HG03460 (cell line): Measurements from ENCODE around the gene C1QTNF2.

Source experiments
- ATAC-seq: cut with Tn5 transposase; IDR thresholded peaks from one replicate; pipeline ENCODE4 v1.9.1; 2021; ENCODE audit not compliant: unreplicated experiment

C1QTNF2 gene, protein sequence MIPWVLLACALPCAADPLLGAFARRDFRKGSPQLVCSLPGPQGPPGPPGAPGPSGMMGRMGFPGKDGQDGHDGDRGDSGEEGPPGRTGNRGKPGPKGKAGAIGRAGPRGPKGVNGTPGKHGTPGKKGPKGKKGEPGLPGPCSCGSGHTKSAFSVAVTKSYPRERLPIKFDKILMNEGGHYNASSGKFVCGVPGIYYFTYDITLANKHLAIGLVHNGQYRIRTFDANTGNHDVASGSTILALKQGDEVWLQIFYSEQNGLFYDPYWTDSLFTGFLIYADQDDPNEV

DNA sequence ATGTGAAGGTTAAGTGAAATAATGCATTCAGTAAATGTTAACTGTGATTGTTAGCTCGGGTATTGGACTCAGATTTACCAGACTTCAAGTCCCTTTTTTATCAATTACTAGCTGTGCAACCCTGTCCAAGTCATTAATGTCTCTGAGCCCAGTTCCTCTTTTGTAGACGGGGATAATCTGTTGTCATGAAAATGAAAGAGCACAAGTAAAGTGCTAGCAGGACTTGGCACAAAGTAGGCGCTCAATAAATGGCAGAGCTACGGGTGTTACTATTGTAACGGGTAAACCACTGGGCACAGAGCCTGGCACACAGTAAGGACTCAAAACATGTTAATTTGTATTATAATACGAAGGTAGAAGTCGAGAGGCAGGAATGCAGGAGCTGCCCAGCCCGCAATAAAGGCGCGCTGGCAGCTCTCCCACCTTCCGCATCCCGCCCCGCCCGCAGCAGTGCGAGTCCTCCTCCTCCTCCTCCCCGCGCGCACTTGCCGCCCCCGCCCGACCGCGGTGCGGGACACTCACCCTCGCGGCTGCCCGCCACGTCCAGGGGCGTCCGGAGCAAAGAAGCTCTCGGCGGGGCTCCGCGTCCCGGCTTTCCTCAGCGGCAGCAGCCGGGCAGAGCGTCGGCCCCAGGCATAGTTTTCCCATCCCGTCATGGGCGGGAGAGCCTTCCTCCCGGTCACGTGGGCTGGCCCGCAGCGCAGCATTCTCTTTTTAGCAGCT lies at the start of gene C1QTNF2:
TSS of gene C1QTNF2 (minus strand) at position 637 of the 723 bp plus-strand sequence. CDS start 15,615 bp downstream, outside the sequence.
- ATAC-seq, result no peak

DNA sequence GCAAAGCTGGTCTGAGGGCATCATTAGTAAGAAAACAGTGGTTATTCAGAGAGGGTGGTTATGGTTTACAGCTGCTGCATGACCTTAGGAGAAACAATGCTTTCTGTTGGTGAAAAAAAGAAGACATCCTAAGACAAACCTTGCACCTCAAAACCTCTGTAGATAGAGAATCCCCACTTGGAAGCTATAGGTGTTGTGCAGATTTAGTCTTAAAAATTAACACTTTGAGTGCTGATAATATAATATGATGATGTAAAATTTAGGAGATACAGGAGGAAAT lies 49.8 kb upstream of the C1QTNF2 start:
- no peak for ATAC-seq

DNA sequence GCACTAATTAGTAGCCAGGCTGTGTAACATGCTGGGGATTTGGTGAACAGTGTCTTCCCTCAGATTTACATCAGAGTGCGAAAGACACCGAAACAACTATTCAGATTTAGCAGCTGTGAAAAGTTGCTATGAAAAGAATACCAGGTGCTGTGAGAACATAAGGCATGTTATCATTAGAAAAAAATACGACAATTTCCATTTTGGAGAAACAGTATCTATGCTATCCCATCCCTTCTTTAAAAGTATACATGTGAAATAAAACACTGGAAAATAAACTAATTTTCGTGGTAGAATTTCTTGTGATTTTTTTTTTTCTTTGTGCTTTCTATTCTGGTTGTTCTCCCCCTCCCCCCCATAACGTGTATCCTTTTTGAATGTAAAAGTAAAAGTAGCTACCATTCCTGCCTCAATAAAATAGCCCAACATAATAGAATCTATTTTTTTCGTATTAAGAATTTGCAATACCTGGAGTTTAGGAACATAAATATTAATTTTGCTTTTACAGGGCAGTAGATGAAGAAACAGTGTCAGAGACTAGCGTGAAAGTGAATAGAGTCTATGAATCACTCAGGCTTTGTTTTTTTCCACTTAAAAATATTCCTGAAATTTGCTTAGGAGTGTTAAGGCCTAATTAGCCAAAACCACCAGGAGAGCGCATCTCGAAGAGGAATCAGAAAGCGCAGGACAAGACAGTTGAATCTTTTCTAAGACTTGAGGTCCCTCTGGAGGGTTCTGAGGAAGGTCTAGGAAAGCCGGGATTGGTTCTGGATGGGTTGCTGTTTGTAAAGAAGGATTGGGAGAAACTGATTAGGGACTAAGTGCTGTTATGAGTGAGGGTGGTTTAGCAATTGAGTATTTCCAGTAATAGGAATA lies 49.3 kb upstream of the C1QTNF2 start:
- ATAC-seq, result peak; percentile 31

DNA sequence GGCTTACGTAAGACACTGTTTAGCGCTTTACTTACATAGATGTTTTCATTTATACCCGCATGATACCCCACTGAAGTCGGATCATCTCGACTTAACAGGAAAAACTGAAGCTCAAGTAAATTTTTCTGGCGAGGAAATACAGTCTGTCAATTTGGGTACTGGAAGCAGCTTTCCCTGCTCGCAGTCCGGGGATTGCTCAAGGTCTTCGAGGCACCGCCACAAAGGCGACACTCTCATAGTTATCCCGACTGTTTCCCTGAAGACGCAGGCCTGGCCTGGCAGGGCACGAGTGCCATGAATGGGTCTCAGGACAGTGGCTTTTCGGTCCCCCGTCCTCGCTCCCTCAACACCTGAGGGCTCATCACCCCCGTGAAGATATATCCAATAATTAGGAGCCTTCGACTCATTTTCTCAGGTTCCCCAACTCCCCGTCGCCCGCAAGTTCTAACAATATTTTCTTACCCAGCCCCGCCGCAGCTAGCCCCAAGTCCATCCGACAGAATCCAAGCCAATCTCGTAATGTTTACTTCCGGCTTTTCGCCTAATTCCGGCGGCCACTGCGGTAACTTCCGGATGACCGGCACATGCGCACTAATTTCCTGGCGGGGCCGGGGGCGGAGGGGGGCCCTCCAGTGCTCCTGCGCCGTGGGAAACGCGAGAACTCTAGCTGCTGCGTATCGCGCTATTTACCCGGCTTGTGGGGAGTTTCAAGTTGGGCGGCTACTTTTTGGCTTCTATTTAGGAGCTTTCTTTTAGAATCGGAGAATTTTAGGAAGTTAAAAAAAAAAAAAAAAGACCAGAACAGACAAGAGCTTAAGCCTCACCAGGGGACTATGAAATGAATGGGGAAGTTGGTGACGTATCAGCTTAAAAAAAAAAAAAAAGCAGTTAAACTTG lies 48.4 kb upstream of the C1QTNF2 start, which contains the start of gene SLU7:
TSS of gene SLU7 (minus strand) at position 521 of the 897 bp plus-strand sequence. CDS start 3,787 bp downstream, outside the sequence.
- peak; percentile 65 for ATAC-seq

DNA sequence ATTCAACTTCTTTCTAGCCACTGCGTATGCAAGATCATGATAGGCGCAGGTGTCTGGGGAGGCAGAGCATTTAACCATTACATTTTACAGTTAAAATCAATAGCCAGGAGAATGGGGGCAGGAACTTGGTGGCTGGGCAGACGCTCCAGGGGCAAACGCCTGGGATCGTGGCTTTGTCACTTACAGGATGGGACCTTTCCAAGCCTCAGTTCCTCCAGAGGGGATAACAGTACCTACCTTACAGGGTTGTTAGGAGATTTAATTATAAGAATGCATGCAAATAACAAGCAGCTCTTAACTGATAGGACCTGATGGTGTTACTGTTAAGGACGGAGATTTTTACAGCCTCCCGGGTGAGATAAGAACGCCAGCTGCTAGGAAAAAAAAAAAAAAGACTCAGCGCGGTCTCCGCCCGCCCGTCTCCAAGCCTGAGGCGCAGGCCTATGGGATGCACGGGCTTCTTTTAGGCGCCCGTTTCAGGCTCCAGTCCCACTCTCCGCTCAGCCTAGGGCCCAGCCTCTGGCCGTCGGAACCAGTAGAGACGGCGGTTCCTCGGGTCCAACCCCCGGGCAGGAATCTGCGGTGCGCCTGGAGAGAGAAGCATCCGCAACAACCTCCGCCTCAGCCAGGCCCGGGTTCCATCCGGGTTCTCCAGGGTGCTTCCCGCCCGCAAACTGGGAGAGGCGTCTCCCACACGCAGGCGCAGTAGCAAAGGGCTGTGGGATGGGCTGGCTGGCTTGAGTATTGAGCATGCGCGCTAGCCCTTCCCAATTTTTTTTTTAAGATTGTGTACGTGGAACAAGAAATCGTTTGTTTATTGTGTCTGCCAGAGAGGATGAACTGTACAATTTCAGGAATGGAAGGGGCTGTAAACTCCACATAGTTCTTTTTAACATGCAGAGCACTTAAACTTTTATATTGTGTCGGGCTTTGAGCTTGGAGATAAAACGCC lies 29.3 kb upstream of the C1QTNF2 start, which contains the start of gene FAM200C:
TSS of gene FAM200C (minus strand) at position 653 of the 952 bp plus-strand sequence. CDS start 4,564 bp downstream, outside the sequence.
- peak; percentile 92 for ATAC-seq

DNA sequence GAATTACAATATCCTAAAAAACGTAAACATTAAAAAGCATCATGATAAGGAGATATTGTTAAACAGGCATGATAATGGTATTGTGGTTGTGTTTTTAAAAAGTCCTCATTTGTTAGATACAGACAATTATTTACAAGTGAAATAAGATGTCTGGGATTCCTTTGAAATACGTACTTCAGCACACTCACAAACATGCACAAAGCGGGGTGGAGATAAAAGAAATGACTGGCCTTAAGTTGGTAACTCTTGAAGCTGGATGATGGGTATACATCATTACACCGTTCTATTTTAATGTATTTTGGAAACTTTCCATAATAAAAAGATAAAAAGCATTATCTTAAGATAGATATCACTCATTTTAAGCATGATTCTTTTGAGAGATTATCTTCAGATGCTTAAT lies 28.4 kb upstream of the C1QTNF2 start:
- no peak for ATAC-seq

DNA sequence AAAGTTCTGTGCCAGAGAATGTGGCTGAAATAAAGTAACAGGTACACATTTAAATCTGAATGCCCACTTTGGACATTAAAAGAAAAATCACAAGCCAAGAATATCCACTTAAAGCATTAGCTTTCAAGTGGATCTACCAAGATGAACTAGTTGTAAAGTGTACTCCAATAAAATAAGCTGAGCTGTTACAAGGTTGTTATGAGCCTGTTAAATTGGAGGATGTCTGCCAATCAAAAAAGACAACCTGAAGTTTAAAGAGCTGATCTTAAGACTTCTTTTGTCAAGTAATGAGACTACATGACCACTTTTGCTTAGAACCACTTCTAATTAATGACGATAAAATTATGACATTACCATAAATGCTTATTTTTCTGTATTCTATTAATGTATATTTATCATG lies 27.1 kb upstream of the C1QTNF2 start:
- ATAC-seq, result no peak

DNA sequence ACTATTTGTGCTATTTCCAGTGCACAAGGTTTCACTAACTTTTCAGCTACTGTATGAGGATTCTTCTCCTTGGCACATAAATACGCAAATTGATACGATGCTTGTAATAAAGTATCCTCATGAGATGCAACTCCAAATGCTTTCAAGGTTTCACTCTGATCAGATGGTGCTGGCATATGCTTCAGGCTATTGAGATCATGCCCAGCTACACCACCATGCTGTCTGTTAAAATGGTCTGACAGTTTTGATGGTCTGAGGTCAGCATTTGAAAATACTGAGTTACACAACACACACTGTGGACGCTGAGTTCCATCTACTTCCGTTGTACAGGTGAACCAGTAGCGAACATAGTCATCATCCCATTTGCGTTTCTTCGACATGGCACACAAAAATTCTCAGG lies 24.7 kb upstream of the C1QTNF2 start:
- no peak for ATAC-seq

DNA sequence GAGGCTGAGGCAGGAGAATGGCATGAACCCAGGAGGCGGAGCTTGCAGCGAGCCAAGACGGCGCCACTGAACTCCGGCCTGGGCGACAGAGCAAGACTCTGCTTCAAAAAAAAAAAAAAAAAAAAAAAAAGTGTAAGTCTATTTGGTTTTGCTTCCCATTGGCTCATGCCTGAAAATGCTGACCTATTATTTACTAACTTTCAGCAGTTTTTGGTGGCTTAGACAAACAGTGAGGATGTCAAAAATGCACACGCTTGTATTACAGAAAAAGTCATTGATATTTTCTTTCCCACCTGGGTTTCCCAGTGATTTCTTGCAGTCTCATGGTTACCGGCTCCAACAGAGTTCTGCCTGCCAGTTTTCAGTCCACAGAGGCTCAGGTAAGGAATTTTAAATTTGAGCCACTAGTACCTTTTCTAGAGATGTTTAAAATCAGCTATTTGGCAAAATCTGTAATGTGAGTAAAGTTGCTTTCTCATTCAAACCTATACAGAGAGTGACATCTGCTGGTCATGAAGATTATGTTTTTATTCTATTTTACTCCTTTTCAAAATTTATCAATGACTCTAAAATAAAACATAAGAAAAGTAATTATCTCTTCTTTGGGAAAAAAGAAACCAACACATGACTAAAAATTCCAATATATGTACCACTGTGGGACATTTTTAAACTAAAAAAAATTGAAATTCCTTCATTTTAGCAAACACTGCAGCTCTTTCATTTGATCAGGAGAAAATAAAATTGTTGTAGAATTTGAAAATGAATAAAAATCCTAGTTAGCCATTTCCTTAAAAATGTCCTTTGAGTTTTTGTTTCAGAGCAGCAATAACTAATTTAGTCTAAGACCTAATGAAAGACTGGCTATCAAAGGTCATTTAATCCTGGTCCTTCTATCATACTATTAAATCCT lies 20.6 kb upstream of the C1QTNF2 start:
- no peak for ATAC-seq

DNA sequence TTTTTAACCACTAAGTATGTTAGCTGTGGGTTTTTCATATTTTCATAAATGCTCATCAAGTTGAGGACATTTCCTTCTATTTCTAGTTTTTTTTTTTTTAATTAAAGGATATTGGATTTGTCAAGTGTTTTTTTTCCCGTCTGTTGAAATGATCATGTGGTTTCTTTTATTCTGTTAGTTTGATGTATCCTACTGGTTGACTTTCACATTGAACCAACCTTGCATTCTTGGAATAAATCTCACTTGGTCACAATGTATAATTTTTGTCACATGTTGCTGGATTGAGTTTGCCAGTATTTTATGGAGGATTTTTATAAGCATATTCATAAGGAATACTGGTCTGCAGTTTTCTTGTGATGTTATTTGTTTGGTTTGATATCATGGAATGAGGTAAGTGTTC lies 17.0 kb upstream of the C1QTNF2 start:
- no peak for ATAC-seq

DNA sequence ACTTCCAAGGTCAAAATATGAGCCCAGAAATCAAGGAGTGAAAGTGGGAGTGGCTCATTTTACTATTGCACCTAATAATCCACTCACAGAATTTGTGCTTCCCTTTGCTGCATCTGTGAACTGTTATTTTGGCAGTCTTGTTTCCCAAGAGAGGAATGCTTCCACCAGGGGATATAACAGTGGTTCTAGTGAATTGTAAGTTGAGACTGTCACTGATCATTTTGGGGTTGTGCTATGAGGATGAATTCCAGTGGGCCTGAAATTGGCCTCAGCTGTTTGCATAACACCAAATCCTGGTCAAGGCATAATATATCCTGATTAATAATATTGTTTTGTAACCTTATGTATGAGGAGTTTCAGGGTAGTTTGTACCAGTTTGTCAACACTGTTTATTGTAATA lies 15.1 kb upstream of the C1QTNF2 start:
- no peak for ATAC-seq

DNA sequence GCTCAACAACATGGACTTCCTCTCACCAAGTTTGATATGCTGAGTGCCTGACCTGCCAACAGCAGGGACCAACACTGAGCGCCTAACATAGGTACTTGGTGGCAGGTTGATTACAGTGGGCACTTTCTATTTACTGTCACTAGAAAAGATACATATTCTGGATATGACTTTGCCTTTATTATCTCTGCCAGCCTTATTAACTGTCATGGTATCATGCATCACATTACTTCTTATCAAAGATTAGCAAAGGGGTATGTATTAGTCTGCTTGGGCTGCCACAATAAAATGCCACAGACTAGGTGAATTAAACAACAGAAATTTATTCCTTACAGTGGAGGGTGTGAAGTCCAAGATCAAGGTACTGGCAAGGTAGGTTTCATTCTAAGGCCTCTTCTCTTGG lies 14.3 kb upstream of the C1QTNF2 start:
- ATAC-seq, result no peak

DNA sequence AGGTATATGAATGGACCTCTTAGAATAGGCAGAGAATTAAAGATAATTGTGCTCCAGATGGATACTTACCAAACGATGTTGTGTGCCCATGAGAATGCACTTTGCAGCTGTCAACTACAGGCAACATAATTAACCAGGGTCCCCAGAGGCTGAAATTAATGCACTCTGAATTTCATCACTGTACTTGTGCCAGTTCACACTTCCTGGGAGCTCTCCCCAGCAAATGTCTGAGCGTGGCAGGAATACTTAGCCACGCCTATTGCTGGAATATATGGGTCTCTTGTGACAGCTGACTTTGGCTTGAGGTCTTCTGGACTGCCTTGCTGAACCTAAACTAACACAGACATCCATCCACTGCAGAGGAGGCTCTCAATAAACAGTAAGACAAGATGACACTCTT lies 11.9 kb upstream of the C1QTNF2 start:
- no peak for ATAC-seq

DNA sequence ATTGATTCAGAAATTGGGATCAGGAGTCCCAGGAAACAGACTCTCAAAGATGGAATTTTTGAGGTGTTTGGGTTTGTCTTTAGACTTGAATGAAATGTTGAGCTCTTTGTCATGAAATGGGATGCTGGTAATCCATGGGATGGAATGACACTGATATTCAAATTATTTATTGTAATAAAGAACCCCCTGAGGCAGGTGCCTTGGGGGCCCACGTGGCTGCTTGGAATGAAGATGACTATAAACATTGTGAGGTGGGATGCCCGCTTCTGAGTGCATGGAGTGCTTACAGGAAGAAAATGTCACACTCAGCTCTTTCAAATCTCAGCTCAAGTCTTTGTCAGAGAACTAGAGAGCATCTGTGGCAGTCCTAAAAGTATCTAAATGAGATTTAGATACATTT lies 9.6 kb upstream of the C1QTNF2 start:
- ATAC-seq, result no peak

DNA sequence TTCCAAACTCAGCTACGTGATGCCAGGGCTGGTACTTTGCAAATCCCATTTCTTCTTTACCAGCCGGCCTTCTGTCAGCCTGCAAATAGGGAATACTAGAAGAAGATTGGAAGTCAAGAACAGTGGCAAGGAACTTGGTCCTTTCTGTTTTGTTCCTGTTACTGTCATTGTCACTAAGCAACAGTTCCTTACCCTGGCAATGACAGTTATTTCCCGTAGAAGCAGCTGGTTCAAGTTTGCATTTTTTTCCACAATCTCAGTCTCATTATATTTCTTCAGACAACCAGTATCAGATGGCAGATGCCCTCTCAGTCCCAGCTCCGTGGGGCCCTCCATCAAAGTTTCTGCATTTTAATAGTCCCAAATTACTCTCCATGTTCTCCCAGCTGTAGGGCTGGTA lies 9.1 kb upstream of the C1QTNF2 start:
- no peak for ATAC-seq

DNA sequence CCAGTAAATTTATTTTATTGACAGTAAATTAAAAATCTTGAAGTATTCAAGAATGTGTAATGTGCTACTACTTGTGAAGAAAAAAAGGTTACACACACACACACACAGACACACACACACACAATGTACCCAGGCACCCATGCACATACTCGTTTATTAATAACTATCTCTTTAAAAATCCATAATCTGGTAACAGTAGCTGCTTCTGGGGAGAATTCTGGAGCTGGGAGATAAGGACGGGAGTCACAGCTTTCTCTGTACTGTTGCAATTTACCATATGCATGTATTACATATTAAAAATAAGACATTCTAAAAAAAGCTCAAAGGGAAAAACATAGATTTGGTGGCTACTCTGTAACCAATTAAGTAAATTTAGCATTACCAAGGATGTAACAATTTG lies 7.9 kb upstream of the C1QTNF2 start:
- ATAC-seq, result no peak

DNA sequence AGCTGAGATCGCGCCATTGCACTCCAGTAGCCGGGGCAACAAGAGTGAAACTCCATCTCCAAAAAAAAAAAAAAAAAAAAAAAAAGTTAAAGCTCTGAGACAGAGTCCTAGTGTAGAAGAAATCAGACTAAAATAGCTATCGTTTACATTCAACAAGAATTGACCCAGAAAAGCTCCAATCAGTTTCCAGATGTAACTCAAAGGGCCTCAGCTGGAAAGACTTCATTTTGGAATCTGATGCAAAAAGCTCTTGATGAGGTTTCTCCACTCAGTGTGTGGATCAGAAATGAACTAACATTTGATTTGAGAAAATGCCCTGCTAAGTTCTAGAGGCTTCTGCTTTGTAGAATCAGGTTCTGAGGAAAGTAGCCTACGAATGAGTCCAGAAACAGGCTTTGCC lies 7.2 kb upstream of the C1QTNF2 start:
- no peak for ATAC-seq

DNA sequence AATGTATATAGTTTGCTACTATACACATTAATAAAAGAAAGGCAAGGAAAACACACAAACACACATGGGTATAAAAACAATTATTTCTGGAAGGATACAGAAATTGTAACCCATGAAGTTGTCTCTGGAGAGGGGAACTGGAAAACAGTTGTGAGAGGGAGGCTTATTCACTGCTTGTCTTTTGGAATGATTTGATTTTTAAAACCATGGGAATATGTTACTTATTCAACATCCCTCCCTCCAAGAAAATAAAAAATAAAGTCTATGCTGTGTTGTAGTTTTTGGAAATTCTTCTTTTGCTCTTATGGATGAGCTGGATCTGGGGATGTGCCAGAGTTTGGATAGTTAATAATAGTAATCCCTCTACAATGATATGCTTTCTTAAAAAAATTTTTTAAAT lies 6.0 kb upstream of the C1QTNF2 start:
- ATAC-seq, result no peak
